Measurements from ENCODE around the gene CPED1. TPM values are rescaled to one million over a fixed set of nuclear protein-coding genes. Genes with fewer than 3 reads are reported as not detected.
"Not testable (repeated sequence)": the region's sequence is repeated elsewhere in the genome, so short reads cannot be mapped to it uniquely, and the experiment has no call there.

Gene CPED1
- total RNA-seq, 1 donor from 2014 or later, result 0.09 TPM

DNA sequence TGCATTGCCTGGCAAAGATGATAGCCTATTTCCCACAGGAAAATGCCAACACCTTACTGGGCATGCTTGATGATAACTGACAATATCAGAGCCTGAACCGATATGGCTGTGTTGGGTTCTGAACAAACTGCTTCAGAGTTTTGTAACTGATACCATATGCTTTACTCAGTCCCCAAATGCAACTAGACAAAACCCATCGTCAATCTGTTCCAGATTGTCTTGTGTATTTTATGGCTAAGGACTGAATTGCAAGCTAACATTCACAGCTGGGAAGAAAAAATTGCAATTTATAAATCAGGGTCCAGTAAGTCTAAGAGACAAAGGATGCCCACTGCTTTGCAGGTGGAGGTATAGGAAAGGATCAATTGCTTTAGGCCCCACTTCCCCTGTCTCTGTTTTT, 223.5 kb downstream of the CPED1 start:
- H3K36me3 Mint-ChIP-seq (ENCODE audit: low read depth), result peaks cover 7% of the 10 kb centered on the region
- no peak overlapping the region for H3K4me3 Mint-ChIP-seq
- peaks cover 19% of the 10 kb centered on the region for H3K4me1 Mint-ChIP-seq
- TF ChIP-seq, protein P1, sequence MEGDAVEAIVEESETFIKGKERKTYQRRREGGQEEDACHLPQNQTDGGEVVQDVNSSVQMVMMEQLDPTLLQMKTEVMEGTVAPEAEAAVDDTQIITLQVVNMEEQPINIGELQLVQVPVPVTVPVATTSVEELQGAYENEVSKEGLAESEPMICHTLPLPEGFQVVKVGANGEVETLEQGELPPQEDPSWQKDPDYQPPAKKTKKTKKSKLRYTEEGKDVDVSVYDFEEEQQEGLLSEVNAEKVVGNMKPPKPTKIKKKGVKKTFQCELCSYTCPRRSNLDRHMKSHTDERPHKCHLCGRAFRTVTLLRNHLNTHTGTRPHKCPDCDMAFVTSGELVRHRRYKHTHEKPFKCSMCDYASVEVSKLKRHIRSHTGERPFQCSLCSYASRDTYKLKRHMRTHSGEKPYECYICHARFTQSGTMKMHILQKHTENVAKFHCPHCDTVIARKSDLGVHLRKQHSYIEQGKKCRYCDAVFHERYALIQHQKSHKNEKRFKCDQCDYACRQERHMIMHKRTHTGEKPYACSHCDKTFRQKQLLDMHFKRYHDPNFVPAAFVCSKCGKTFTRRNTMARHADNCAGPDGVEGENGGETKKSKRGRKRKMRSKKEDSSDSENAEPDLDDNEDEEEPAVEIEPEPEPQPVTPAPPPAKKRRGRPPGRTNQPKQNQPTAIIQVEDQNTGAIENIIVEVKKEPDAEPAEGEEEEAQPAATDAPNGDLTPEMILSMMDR (IDR thresholded peaks at IDR 0.05), result no peak
- ATAC-seq (ENCODE audit: low read depth), result no peak
- peaks cover 4% of the 10 kb centered on the region for H3K9me3 Mint-ChIP-seq
- H3K27me3 Mint-ChIP-seq, result no peaks in the 10 kb centered on the region
- intact Hi-C loops (cut with micrococcal nuclease), result loop anchor here (2.0 kb wide), 1 partner anchor 19 kb away; no protein-coding TSS in a partner anchor
- H3K27ac Mint-ChIP-seq, result no peak overlapping the region
- DNase-seq, result no peak
- POLR2A ChIA-PET, result interaction anchor here (0.7 kb wide), 1 partner anchor 365 kb away, joined by 4 read pairs; no protein-coding TSS in a partner anchor
- CTCF ChIA-PET, result no interaction called here

DNA sequence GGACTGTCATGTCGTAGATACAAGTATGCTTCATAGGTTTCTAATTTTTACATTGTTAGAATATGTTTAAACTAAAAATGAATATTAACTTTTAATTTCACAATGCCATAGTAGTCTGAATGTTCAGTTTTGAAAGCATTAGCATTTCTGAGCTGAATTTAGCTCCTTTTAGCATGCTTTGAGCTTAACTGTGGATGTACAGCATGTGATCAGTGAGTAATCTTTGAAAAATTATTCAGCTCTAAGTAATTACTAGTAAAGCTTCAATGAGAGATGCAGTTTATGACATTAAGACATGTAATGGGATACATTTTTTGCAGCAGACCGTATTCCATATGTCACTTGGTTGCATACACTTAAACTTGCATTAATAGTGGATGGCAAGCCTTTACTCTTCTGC, 226.1 kb downstream of the CPED1 start:
- Mint-ChIP-seq H3K27ac (no peak overlapping the region), H3K4me3 (no peak overlapping the region), H3K9me3 (peaks cover 4% of the 10 kb centered on the region), H3K4me1 (peaks cover 25% of the 10 kb centered on the region), H3K36me3 (ENCODE audit: low read depth) (peaks cover 7% of the 10 kb centered on the region), H3K27me3 (no peaks in the 10 kb centered on the region)
- intact Hi-C loops (cut with micrococcal nuclease), result loop anchor here (2.0 kb wide), 1 partner anchor 14 kb away; no protein-coding TSS in a partner anchor
- ChIA-PET POLR2A (no interaction called here), CTCF (no interaction called here)
- DNase-seq (no peak), ATAC-seq (ENCODE audit: low read depth) (no peak)
- TF ChIP-seq, protein P1 (IDR thresholded peaks at IDR 0.05), result no peak

DNA sequence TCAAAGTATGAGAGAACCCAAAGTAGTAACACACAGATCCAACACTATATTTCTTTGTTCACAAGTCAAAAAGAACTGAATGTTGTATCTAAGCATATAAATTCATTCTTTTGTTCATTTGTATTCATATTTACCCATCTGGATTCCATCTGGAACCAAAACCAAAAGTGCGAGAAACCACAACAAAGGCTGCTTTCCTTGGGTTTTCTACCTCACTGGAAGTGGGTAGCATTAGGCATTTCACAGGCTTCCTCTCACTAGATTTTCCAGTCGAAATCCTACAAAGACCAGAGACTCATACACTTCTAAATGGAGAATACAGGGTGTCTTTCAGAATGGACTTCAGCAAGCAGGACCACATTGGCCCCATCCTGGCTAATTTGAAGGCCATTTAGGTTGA, 230.5 kb downstream of the CPED1 start:
- H3K4me1 Mint-ChIP-seq, result peaks cover 18% of the 10 kb centered on the region
- no peaks in the 10 kb centered on the region for H3K27me3 Mint-ChIP-seq
- no peaks in the 10 kb centered on the region for H3K9me3 Mint-ChIP-seq
- no peak overlapping the region for H3K4me3 Mint-ChIP-seq
- ATAC-seq (ENCODE audit: low read depth) (no peak), DNase-seq (no peak)
- peaks cover 6% of the 10 kb centered on the region for H3K36me3 Mint-ChIP-seq (ENCODE audit: low read depth)
- TF ChIP-seq, protein P1 (IDR thresholded peaks at IDR 0.05), result no peak
- peak overlapping the region; percentile 2 for H3K27ac Mint-ChIP-seq
- ChIA-PET POLR2A (no interaction called here), CTCF (no interaction called here)
- intact Hi-C loops (cut with micrococcal nuclease), result loop anchor here (1.0 kb wide), 1 partner anchor 11 kb away; no protein-coding TSS in a partner anchor

DNA sequence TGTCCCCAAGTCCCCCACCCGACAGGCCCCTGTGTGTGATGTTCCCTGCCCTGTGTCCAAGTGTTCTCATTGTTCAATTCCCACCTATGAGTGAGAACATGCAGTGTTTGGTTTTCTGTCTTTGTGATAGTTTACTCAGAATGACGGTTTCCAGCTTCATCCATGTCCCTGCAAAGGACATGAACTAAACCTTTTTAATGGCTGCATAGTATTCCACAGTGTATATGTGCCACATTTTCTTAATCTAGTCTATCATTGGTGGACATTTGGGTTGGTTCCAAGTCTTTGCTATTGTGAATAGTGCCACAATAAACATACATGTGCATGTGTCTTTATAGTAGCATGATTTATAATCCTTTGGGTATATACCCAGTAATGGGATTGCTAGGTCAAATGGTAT, 232.6 kb downstream of the CPED1 start:
- H3K9me3 Mint-ChIP-seq; DNase-seq; ATAC-seq (ENCODE audit: low read depth); H3K27me3 Mint-ChIP-seq; H3K4me3 Mint-ChIP-seq; H3K27ac Mint-ChIP-seq; POLR2A ChIA-PET; CTCF ChIA-PET: not testable (repeated sequence)
- intact Hi-C loops (cut with micrococcal nuclease), result loop anchor here (2.0 kb wide), 1 partner anchor 26 kb away; no protein-coding TSS in a partner anchor
- Mint-ChIP-seq H3K36me3 (ENCODE audit: low read depth) (peaks cover 20% of the 10 kb centered on the region), H3K4me1 (peaks cover 18% of the 10 kb centered on the region)

DNA sequence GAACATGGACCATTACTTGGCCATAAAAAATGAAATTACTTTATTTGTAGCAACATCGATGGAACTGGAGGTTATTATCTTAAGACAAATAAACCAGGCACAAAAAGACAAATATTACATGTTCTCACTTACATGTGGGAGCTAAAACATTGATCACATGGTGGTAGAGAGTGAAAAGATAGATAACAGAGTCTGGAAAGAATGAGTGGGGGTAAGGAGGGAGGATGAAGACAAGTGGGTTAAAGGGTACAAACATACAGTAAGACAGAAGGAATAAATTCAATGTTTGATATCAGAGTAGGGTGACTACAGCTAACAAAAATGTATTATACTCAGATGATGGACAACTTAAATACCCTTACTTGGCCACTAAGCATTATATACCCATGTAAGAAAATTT, 240.3 kb downstream of the CPED1 start:
- POLR2A ChIA-PET, result no interaction called here
- CTCF ChIA-PET, result no interaction called here
- DNase-seq (no peak), ATAC-seq (ENCODE audit: low read depth) (no peak)
- no peaks in the 10 kb centered on the region for H3K9me3 Mint-ChIP-seq
- TF ChIP-seq, protein P1 (IDR thresholded peaks at IDR 0.05), result no peak
- peaks cover 42% of the 10 kb centered on the region for H3K36me3 Mint-ChIP-seq (ENCODE audit: low read depth)
- H3K4me3 Mint-ChIP-seq, result no peak overlapping the region
- intact Hi-C loops (cut with micrococcal nuclease), result no loop called here
- no peaks in the 10 kb centered on the region for H3K27me3 Mint-ChIP-seq
- H3K27ac Mint-ChIP-seq, result no peak overlapping the region
- H3K4me1 Mint-ChIP-seq, result peaks cover 3% of the 10 kb centered on the region

DNA sequence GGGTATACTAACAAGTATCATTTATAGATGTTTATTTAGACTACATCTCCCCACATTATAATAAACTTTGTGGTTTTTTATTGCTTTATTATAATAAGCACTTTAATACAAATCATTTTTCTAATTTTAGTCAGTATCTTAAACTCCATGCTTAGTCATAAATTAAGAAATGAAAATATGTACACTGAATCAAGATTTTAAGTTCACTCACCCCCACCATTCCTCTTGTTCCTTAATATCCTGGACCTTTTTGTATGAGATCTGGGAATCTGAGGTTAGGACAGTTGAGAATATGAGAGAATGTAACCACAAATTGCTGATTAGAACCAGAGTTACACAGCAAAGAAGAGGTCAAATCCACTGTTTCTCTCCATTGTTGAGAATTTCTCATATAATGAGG, 246.7 kb downstream of the CPED1 start:
- no peaks in the 10 kb centered on the region for H3K27me3 Mint-ChIP-seq
- ChIA-PET CTCF (no interaction called here), POLR2A (no interaction called here)
- no peaks in the 10 kb centered on the region for H3K9me3 Mint-ChIP-seq
- intact Hi-C loops (cut with micrococcal nuclease), result no loop called here
- peaks cover 11% of the 10 kb centered on the region for H3K36me3 Mint-ChIP-seq (ENCODE audit: low read depth)
- DNase-seq, result no peak
- H3K4me1 Mint-ChIP-seq, result no peaks in the 10 kb centered on the region
- no peak for ATAC-seq (ENCODE audit: low read depth)
- no peak overlapping the region for H3K4me3 Mint-ChIP-seq
- TF ChIP-seq, protein P1 (IDR thresholded peaks at IDR 0.05), result no peak
- H3K27ac Mint-ChIP-seq, result no peak overlapping the region
